DMS 273 (cell line): ENCODE data around the gene EYA2.
A peak's percentile ranks its signal among the peaks of the same experiment; 100 is the strongest.
"Not testable (repeated sequence)": the region's sequence is repeated elsewhere in the genome, so short reads cannot be mapped to it uniquely, and the experiment has no call there.

Experiments
- DNase-seq: peaks from one replicate; lab custom pipeline; 2025; ENCODE audit not compliant: unreplicated experiment; lab: John Stamatoyannopoulos, UW

EYA2 gene

GRCh38 chr20:46951405-46951804 is 56.8 kb downstream of the EYA2 start:
- DNase-seq: no peak

GRCh38 chr20:46951840-46952497 is 57.3 kb downstream of the EYA2 start:
- no peak for DNase-seq

- no peak for DNase-seq
Measured at GRCh38 chr20:46953596-46953995, 59.0 kb downstream of the EYA2 start.

- DNase-seq: no peak
Measured at GRCh38 chr20:46954490-46955038, 59.9 kb downstream of the EYA2 start.

- no peak for DNase-seq
Measured at GRCh38 chr20:46955601-46956556, 61.2 kb downstream of the EYA2 start.

- no peak for DNase-seq
Measured at GRCh38 chr20:46959081-46959692, 64.5 kb downstream of the EYA2 start.

- no peak for DNase-seq
Measured at GRCh38 chr20:46959821-46960220, 65.2 kb downstream of the EYA2 start.

- no peak for DNase-seq
Measured at GRCh38 chr20:46960536-46960935, 65.9 kb downstream of the EYA2 start.

GRCh38 chr20:46961968-46962367 is 67.3 kb downstream of the EYA2 start:
- not testable (repeated sequence) for DNase-seq

GRCh38 chr20:46962452-46963195 is 68.0 kb downstream of the EYA2 start:
- no peak for DNase-seq

- peak; percentile 41 for DNase-seq
Measured at GRCh38 chr20:46963196-46963529, 68.5 kb downstream of the EYA2 start.

- DNase-seq: no peak
Measured at GRCh38 chr20:46963758-46964617, 69.3 kb downstream of the EYA2 start.

- DNase-seq: no peak
Measured at GRCh38 chr20:46964618-46965455, 70.2 kb downstream of the EYA2 start.

GRCh38 chr20:46965477-46965876 is 70.8 kb downstream of the EYA2 start:
- no peak for DNase-seq

GRCh38 chr20:46967646-46968045 is 73.0 kb downstream of the EYA2 start:
- DNase-seq: peak; percentile 20

- peak; percentile 88 for DNase-seq
Measured at GRCh38 chr20:46970937-46971630, 76.4 kb downstream of the EYA2 start.

GRCh38 chr20:46973766-46974165 is 79.1 kb downstream of the EYA2 start:
- DNase-seq: peak; percentile 78

GRCh38 chr20:46974669-46975434 is 80.2 kb downstream of the EYA2 start:
- DNase-seq: no peak
